Measurements from ENCODE around the gene LRRN3. TPM values are rescaled to one million over a fixed set of nuclear protein-coding genes. Genes with fewer than 3 reads are reported as not detected.

LRRN3 gene
- polyA plus RNA-seq, 2 of the 4 experiments (the other 2 are of a cell fraction), result 0.05 to 0.06 TPM

DNA sequence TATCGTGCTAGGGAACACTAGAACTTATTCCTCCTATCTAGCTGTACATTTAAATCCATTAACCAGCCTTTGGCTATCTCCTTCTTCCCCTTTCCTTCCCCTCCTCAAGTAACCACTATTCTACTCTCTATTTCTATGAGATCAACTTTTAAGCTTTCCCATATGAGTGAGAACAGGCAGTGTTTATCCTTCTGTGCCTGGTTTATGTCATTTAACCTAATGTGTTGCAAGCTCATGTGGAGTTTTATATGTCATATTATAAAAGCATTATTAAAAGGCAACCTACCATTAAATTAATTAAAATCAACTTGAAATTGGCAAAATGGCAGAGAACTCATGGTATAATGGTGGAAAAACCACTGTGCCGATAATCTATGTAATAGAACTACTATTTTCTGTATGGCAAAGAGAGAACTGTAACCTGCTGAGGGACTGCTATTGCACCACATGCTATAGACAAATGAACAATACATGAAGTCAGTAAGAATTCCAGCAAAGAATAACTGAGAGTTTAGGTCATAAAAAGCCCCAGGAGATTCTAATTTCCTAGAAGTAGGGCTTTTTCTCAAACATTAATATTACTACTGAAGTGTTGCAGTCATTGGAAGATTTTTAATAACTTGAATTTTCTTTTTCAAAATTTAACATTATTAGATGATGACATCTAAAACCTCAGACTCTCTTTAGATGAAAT, 81.8 kb downstream of the LRRN3 start:
- no peak overlapping the region for H3K27ac ChIP-seq
- WGBS (ENCODE audit: missing lambda C conversion rate), result 69% methylated on average over 2 of the region's 2 CpGs
- TF ChIP-seq MAX (IDR thresholded peaks at IDR 0.05) (no peak), ZFP36 (IDR thresholded peaks at IDR 0.05; ENCODE audit: borderline replicate concordance, partially characterized antibody) (no peak), ESRRA (IDR thresholded peaks at IDR 0.05; ENCODE audit: borderline replicate concordance, low read length) (no peak), RCOR1 (IDR thresholded peaks at IDR 0.05; ENCODE audit: low read depth, low read length) (no peak), CHD2 (IDR thresholded peaks at IDR 0.05; ENCODE audit: low read length, partially characterized antibody) (no peak), FOSB (CRISPR knock-in tag; IDR thresholded peaks at IDR 0.05) (no peak), MYC (IDR thresholded peaks at IDR 0.05; ENCODE audit: borderline replicate concordance, low read length) (no peak), RFX5 (IDR thresholded peaks at IDR 0.05) (no peak), RARB (CRISPR knock-in tag; IDR thresholded peaks at IDR 0.05) (no peak), CTCF (IDR thresholded peaks at IDR 0.05) (no peak), FOXS1 (CRISPR knock-in tag; IDR thresholded peaks at IDR 0.05) (no peak), NPAS2 (CRISPR knock-in tag; IDR thresholded peaks at IDR 0.05; ENCODE audit: borderline replicate concordance) (no peak), RNF2 (IDR thresholded peaks at IDR 0.05; ENCODE audit: borderline replicate concordance, low read depth) (no peak), TP53 (CRISPR knock-in tag; IDR thresholded peaks at IDR 0.05) (no peak), CBX2 (IDR thresholded peaks at IDR 0.05; ENCODE audit: borderline replicate concordance, low read depth) (no peak), POLR2A (IDR thresholded peaks at IDR 0.05; ENCODE audit: low read length) (no peak), ZNF302 (CRISPR knock-in tag; IDR thresholded peaks at IDR 0.05) (no peak), E2F6 (IDR thresholded peaks at IDR 0.05; ENCODE audit: borderline replicate concordance, low read depth) (no peak), JUN (IDR thresholded peaks at IDR 0.05) (no peak)
- TF ChIP-seq, protein P1, sequence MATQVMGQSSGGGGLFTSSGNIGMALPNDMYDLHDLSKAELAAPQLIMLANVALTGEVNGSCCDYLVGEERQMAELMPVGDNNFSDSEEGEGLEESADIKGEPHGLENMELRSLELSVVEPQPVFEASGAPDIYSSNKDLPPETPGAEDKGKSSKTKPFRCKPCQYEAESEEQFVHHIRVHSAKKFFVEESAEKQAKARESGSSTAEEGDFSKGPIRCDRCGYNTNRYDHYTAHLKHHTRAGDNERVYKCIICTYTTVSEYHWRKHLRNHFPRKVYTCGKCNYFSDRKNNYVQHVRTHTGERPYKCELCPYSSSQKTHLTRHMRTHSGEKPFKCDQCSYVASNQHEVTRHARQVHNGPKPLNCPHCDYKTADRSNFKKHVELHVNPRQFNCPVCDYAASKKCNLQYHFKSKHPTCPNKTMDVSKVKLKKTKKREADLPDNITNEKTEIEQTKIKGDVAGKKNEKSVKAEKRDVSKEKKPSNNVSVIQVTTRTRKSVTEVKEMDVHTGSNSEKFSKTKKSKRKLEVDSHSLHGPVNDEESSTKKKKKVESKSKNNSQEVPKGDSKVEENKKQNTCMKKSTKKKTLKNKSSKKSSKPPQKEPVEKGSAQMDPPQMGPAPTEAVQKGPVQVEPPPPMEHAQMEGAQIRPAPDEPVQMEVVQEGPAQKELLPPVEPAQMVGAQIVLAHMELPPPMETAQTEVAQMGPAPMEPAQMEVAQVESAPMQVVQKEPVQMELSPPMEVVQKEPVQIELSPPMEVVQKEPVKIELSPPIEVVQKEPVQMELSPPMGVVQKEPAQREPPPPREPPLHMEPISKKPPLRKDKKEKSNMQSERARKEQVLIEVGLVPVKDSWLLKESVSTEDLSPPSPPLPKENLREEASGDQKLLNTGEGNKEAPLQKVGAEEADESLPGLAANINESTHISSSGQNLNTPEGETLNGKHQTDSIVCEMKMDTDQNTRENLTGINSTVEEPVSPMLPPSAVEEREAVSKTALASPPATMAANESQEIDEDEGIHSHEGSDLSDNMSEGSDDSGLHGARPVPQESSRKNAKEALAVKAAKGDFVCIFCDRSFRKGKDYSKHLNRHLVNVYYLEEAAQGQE (IDR thresholded peaks at IDR 0.05), result no peak
- H3K9me3 ChIP-seq, result no peaks in the 10 kb centered on the region
- CTCF ChIA-PET, result interaction anchor here (1.1 kb wide), 1 partner anchor 9 kb away, joined by 3 read pairs; no protein-coding TSS in a partner anchor
- DNase-seq (ENCODE audit: low read depth in 1 of 2, low spot score in 1 of 2), result no peak
- no peak for FAIRE-seq
- POLR2A ChIA-PET, result no interaction called here
- ATAC-seq, result no peak
- H3K4me1 ChIP-seq, result no peaks in the 10 kb centered on the region; the same call in 2 of the 3 replicates
- H3K4me3 ChIP-seq, result no peak overlapping the region
- H3K4me2 ChIP-seq, result no peak overlapping the region

- no peak for ATAC-seq
- no peak for FAIRE-seq
- ChIA-PET CTCF (interaction anchor here (1.1 kb wide), 1 partner anchor 9 kb away, joined by 3 read pairs; no protein-coding TSS in a partner anchor), POLR2A (no interaction called here)
- Histone ChIP-seq H3K4me3 (no peak overlapping the region), H3K4me2 (no peak overlapping the region), H3K27ac (no peak overlapping the region), H3K9me3 (no peaks in the 10 kb centered on the region), H3K4me1 (no peaks in the 10 kb centered on the region; the same call in 2 of the 3 replicates)
- no peak for DNase-seq (ENCODE audit: low read depth in 1 of 2, low spot score in 1 of 2)
- WGBS (ENCODE audit: missing lambda C conversion rate), result 53% methylated on average over 2 of the region's 2 CpGs
- no peak for TF ChIP-seq FOSL2 (IDR thresholded peaks at IDR 0.05)
- no peak for TF ChIP-seq FOSL2 (CRISPR knock-in tag; IDR thresholded peaks at IDR 0.05)
- no peak for TF ChIP-seq ZFP36 (IDR thresholded peaks at IDR 0.05; ENCODE audit: borderline replicate concordance, partially characterized antibody)
- TF ChIP-seq HES2 (IDR thresholded peaks at IDR 0.05), result no peak
- TF ChIP-seq HEYL (CRISPR knock-in tag; IDR thresholded peaks at IDR 0.05), result no peak
- TF ChIP-seq RNF2 (IDR thresholded peaks at IDR 0.05; ENCODE audit: borderline replicate concordance, low read depth), result no peak
- no peak for TF ChIP-seq KDM5A (IDR thresholded peaks at IDR 0.05)
- TF ChIP-seq EHMT2 (IDR thresholded peaks at IDR 0.05; ENCODE audit: low read depth), result no peak
- no peak for TF ChIP-seq HOXA7 (CRISPR knock-in tag; IDR thresholded peaks at IDR 0.05)
- TF ChIP-seq, protein P1 (IDR thresholded peaks at IDR 0.05), result no peak
- TF ChIP-seq HOXB13 (CRISPR knock-in tag; IDR thresholded peaks at IDR 0.05; ENCODE audit: low read depth), result no peak
These were observed 82.6 kb downstream of the LRRN3 start for GRCh38 chr7:111173528-111173927.
